NCI-H526 treated with DMSO at 0.1 percent for 48 hours (cell line): ENCODE results near the gene TFF2.

Source experiments
- DNase-seq: peaks from one replicate; lab custom pipeline; 2025; lab: John Stamatoyannopoulos, UW

The TFF2 gene

GRCh38 chr21:42384156-42384945 is 33.6 kb upstream of the TFF2 start:
- no peak for DNase-seq

GRCh38 chr21:42383331-42383730 is 32.5 kb upstream of the TFF2 start:
- no peak for DNase-seq

- no peak for DNase-seq
Measured at GRCh38 chr21:42382915-42383314, 32.1 kb upstream of the TFF2 start.

GRCh38 chr21:42381347-42381984 is 30.7 kb upstream of the TFF2 start:
- peak; percentile 66 for DNase-seq

GRCh38 chr21:42379426-42380215 is 28.8 kb upstream of the TFF2 start:
- DNase-seq: no peak

GRCh38 chr21:42378418-42378817 is 27.6 kb upstream of the TFF2 start:
- no peak for DNase-seq

GRCh38 chr21:42377951-42378340 is 27.2 kb upstream of the TFF2 start:
- no peak for DNase-seq

- DNase-seq: no peak
Measured at GRCh38 chr21:42377211-42377950, 26.6 kb upstream of the TFF2 start.

GRCh38 chr21:42376338-42376982 is 25.7 kb upstream of the TFF2 start:
- DNase-seq: no peak

- no peak for DNase-seq
Measured at GRCh38 chr21:42375966-42376337, 25.2 kb upstream of the TFF2 start.

- no peak for DNase-seq
Measured at GRCh38 chr21:42375506-42375905, 24.7 kb upstream of the TFF2 start.

GRCh38 chr21:42374864-42375499 is 24.2 kb upstream of the TFF2 start:
- DNase-seq: no peak

GRCh38 chr21:42374457-42374856 is 23.7 kb upstream of the TFF2 start:
- DNase-seq: no peak

- DNase-seq: no peak
Measured at GRCh38 chr21:42373908-42374455, 23.2 kb upstream of the TFF2 start.

- no peak for DNase-seq
Measured at GRCh38 chr21:42373196-42373907, 22.6 kb upstream of the TFF2 start.

GRCh38 chr21:42370894-42371654 is 20.3 kb upstream of the TFF2 start:
- DNase-seq: no peak

GRCh38 chr21:42369821-42370220 is 19.0 kb upstream of the TFF2 start:
- DNase-seq: no peak

GRCh38 chr21:42367367-42368165 is 16.8 kb upstream of the TFF2 start:
- DNase-seq: peak; percentile 46
